ENCODE measurements around the gene C11orf71. TPM values are rescaled to one million over a fixed set of nuclear protein-coding genes. Genes with fewer than 3 reads are reported as not detected.

C11orf71 gene
- total RNA-seq, 1 experiment from 2014 or later: 4.3 TPM

- no peak for TF ChIP-seq REST (IDR thresholded peaks at IDR 0.05; ENCODE audit: low read depth)
- TF ChIP-seq, protein P1, sequence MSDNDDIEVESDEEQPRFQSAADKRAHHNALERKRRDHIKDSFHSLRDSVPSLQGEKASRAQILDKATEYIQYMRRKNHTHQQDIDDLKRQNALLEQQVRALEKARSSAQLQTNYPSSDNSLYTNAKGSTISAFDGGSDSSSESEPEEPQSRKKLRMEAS (IDR thresholded peaks at IDR 0.05): no peak
- no peak for TF ChIP-seq JUND (IDR thresholded peaks at IDR 0.05)
- no peak for TF ChIP-seq FOSL1 (IDR thresholded peaks at IDR 0.05; ENCODE audit: low read depth)
- no peak for TF ChIP-seq POLR2AphosphoS5 (IDR thresholded peaks at IDR 0.05; ENCODE audit: low read depth, low read length)
- no peak for TF ChIP-seq CTCF (IDR thresholded peaks at IDR 0.05 in 2 of 3, conservative IDR thresholded peaks at IDR 0.05 in 1 of 3; ENCODE audit: borderline replicate concordance in 1 of 3, insufficient read depth in 1 of 3, low read depth in 2 of 3, low read length in 2 of 3)
- TF ChIP-seq ELF1 (IDR thresholded peaks at IDR 0.05; ENCODE audit: borderline replicate concordance, low read depth): no peak
These were observed 13.6 kb upstream of the C11orf71 start (continued) for GRCh38 chr11:114413958-114414357.

- Histone ChIP-seq H3K27me3 (ENCODE audit: insufficient read depth, low read length) (no peaks in the 10 kb centered on the region), H4K20me1 (ENCODE audit: insufficient read depth) (no peaks in the 10 kb centered on the region; the same call in 1 of the 2 replicates), H3K4me2 (ENCODE audit: low read length) (no peak overlapping the region), H3K4me3 (replicated peaks in 1 of 2; ENCODE audit: low read depth in 1 of 2, low read length in 2 of 2) (no peak overlapping the region), H3K36me3 (ENCODE audit: control insufficient read depth in 1 of 2, insufficient read depth in 2 of 2, low read length in 2 of 2) (peaks cover 5 to 7% of the 10 kb centered on the region in 2 experiments; a peak in 1 of 4 replicates), H3K9me3 (ENCODE audit: control insufficient read depth in 1 of 2, insufficient read depth in 1 of 2, low read depth in 1 of 2, low read length in 2 of 2) (no peaks in the 10 kb centered on the region), H3K79me2 (ENCODE audit: insufficient read depth, low read length) (no peaks in the 10 kb centered on the region), H3K9me2 (ENCODE audit: insufficient read depth) (no peaks in the 10 kb centered on the region), H2AFZ (ENCODE audit: low read depth, low read length, poor library complexity, severe bottlenecking) (no peak overlapping the region), H3K27ac (ENCODE audit: low read depth, low read length) (no peak overlapping the region), H3K9ac (ENCODE audit: low read length) (no peak overlapping the region), H3K4me1 (ENCODE audit: control insufficient read depth in 1 of 2, insufficient read depth in 2 of 2, low read length in 2 of 2) (peaks cover 0 to 13% of the 10 kb centered on the region in 2 experiments; a peak in 2 of 4 replicates)
- TF ChIP-seq ATF3 (IDR thresholded peaks at IDR 0.05) (no peak), SIN3A (IDR thresholded peaks at IDR 0.05; ENCODE audit: low read depth) (no peak), POLR2AphosphoS5 (IDR thresholded peaks at IDR 0.05; ENCODE audit: low read depth, low read length) (no peak), YY1 (IDR thresholded peaks at IDR 0.05; ENCODE audit: extremely low read depth, insufficient replicate concordance, low read depth, low read length) (no peak), RAD21 (IDR thresholded peaks at IDR 0.05; ENCODE audit: low read depth) (no peak), ELF1 (IDR thresholded peaks at IDR 0.05; ENCODE audit: borderline replicate concordance, low read depth) (no peak), SRF (IDR thresholded peaks at IDR 0.05; ENCODE audit: low read depth) (no peak), POLR2A (IDR thresholded peaks at IDR 0.05; ENCODE audit: borderline replicate concordance, extremely low read depth, insufficient read depth, insufficient read length) (no peak), CEBPB (IDR thresholded peaks at IDR 0.05; ENCODE audit: low read depth) (no peak), ZFX (IDR thresholded peaks at IDR 0.05) (no peak), EZH2phosphoT487 (IDR thresholded peaks at IDR 0.05; ENCODE audit: borderline replicate concordance) (no peak), SP1 (IDR thresholded peaks at IDR 0.05; ENCODE audit: low read depth) (no peak), EZH2 (IDR thresholded peaks at IDR 0.05) (no peak), EGR1 (IDR thresholded peaks at IDR 0.05; ENCODE audit: low read depth) (no peak), CBX3 (IDR thresholded peaks at IDR 0.05; ENCODE audit: low read depth) (no peak)
- TF ChIP-seq, protein P1 (IDR thresholded peaks at IDR 0.05): no peak
- ChIA-PET RAD21 (ENCODE audit: low non-redundant PET in 1 of 2, low total read pairs in 2 of 2, uncharacterized antibody in 2 of 2, unreplicated experiment in 2 of 2) (no interaction called here), CTCF (no interaction called here), POLR2A (no interaction called here)
- BruUV-seq (replicated peaks): no TSS peak
- DNase-seq (ENCODE audit: low read depth, low spot score) (no peak), ATAC-seq (no peak)
- intact Hi-C loops (cut with micrococcal nuclease): no loop called here
These were observed 12.6 kb upstream of the C11orf71 start for GRCh38 chr11:114412946-114413345.

Measured in HCT116 (cell line).